NB4 (cell line): ENCODE data around the gene CRYBA2.

Experiments
- DNase-seq: peaks from one replicate; pipeline ENCODE4 v3.0.0; 2010; ENCODE audit warnings: low read depth
- H3K4me3 ChIP-seq: one replicate; pipeline ENCODE4 v1.5.1; 2011; ENCODE audit warnings: mild to moderate bottlenecking, low read depth, low read length, moderate library complexity
- MYC ChIP-seq: IDR thresholded peaks from 2 replicates; pipeline ENCODE4 v1.6.1; 2011; ENCODE audit warnings: low read depth, low read length
- POLR2A ChIP-seq: IDR thresholded peaks from 2 replicates; pipeline ENCODE4 v1.6.1; 2011; ENCODE audit warnings: mild to moderate bottlenecking; ENCODE audit not compliant: insufficient read length; ENCODE audit errors: extremely low read depth
- TF ChIP-seq, protein P1 (sequence below): IDR thresholded peaks from one replicate; pipeline ENCODE4 v1.5.1; 2012; ENCODE audit warnings: low read depth, low read length
- TF ChIP-seq, protein P2 (sequence below): IDR thresholded peaks from 2 replicates; pipeline ENCODE4 v1.6.1; 2011; ENCODE audit warnings: low read depth, low read length

CRYBA2 gene

DNA sequence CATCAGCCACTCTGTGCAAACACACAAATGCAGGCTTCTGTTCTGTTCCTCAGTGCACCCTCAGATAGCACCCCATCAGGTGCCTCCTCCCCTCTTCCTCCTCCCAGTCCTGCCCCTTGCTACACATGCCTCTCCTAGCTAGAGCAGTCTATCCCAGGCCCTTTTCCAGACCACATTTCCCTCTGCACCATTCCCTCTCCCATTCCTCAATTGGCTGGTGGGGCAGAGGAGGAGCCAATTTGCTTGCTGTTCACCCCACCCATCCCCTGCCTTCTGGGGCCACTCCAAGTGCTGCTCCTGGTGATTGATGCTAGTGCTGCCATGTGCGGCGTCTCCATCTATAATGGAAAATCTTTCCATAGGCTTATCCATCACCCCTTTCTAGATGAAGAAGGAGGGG lies 42.7 kb upstream of the CRYBA2 start:
- H3K4me3 ChIP-seq = no peak overlapping the region
- TF ChIP-seq, protein P1, sequence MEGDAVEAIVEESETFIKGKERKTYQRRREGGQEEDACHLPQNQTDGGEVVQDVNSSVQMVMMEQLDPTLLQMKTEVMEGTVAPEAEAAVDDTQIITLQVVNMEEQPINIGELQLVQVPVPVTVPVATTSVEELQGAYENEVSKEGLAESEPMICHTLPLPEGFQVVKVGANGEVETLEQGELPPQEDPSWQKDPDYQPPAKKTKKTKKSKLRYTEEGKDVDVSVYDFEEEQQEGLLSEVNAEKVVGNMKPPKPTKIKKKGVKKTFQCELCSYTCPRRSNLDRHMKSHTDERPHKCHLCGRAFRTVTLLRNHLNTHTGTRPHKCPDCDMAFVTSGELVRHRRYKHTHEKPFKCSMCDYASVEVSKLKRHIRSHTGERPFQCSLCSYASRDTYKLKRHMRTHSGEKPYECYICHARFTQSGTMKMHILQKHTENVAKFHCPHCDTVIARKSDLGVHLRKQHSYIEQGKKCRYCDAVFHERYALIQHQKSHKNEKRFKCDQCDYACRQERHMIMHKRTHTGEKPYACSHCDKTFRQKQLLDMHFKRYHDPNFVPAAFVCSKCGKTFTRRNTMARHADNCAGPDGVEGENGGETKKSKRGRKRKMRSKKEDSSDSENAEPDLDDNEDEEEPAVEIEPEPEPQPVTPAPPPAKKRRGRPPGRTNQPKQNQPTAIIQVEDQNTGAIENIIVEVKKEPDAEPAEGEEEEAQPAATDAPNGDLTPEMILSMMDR = no peak
- TF ChIP-seq, protein P2, sequence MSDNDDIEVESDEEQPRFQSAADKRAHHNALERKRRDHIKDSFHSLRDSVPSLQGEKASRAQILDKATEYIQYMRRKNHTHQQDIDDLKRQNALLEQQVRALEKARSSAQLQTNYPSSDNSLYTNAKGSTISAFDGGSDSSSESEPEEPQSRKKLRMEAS = no peak
- TF ChIP-seq POLR2A (no peak), MYC (no peak)
- DNase-seq = no peak

DNA sequence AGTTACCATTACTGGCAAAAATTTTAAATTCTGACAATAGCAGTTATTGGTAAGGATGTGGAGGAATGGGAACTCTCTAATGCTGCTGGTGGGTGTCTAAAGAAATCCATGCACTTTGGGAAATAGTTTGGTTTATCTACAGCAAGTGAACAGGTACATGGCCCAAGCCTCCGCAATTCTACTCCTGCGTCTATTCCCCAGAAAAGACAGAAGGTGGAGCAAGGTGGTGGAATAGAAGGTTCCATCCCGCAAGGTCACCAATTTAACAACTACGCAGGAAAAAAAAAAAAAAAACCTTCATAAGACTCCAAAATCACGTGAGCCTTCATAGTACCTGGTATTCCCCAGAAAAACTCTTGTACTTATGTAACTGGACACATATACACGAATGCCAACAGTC lies 41.6 kb upstream of the CRYBA2 start:
- no peak overlapping the region for H3K4me3 ChIP-seq
- DNase-seq = no peak
- TF ChIP-seq, protein P1 = no peak
- TF ChIP-seq MYC (no peak), POLR2A (no peak)
- TF ChIP-seq, protein P2 = no peak

DNA sequence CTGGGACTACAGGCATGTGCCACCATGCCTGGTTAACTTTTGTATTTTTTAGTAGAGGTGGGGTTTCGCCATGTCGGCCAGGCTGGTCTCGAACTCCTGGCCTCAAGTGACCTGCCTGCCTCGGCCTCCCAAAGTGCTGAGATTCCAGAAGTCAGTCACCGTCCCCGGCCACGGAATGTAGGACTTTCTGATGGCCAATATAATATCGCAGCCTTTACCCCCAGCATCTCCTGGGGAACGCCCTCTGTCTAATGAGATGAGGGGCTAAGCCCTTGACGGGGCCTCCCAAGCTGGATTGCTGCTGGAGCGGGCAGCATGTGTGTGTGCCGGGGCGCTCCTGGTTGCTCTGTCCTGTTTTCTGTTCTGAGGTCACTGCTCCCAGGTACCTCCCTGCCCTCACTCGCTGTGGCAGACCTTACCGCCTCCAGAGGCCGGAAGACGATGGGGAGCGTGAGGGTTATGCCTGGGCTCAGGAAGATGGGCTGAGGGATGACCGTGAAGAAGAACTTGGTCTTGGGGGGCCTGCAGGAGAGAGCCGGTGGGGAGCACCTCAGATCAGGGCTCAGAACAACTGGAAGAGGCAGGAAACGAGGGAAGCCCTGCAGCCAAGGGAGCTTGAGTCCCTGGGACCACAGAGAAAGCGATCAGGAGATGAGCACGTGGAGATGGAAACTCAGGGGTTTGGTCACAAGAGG lies 39.0 kb upstream of the CRYBA2 start:
- DNase-seq = no peak
- no peak overlapping the region for H3K4me3 ChIP-seq
- TF ChIP-seq, protein P2 = no peak
- TF ChIP-seq, protein P1 = no peak
- TF ChIP-seq POLR2A (no peak), MYC (no peak)

DNA sequence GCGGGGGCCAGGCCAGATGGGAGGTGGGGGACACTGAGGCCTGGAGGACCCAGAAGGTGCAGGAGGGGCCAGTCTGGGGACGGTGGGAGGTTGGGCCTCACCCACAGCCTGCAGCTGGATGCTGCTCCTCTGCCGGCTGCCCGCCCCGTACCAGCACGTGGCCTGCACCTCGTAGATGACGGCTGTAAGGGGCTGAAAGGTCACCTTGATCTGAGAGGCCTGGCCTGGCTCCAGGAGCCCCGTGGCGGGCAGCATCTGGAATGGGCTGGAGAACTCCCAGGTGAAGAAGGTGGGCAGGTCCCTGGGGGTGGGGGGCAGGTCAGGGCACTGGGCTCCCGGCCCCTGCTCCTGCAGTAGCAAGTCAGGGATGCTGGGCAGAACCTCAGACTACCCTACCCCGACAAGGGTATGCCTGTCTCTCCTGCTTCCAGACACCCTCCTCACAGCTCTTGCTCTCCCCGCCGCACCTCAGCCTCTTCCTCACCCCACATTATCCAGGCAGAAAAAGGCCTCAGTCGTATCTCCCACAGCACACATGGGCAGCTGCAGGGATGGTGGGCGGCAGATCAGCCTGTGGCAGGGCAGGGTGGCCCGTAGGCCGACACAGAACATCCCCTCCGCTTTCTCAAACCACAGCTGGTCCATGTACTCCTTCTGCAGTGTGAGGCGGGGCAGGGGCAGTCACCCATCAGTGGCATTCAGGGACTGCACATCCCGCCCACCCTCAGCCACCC lies 38.0 kb upstream of the CRYBA2 start:
- no peak for DNase-seq
- no peak for TF ChIP-seq MYC
- TF ChIP-seq POLR2A = no peak
- TF ChIP-seq, protein P2 = no peak
- TF ChIP-seq, protein P1 = no peak
- no peak overlapping the region for H3K4me3 ChIP-seq

DNA sequence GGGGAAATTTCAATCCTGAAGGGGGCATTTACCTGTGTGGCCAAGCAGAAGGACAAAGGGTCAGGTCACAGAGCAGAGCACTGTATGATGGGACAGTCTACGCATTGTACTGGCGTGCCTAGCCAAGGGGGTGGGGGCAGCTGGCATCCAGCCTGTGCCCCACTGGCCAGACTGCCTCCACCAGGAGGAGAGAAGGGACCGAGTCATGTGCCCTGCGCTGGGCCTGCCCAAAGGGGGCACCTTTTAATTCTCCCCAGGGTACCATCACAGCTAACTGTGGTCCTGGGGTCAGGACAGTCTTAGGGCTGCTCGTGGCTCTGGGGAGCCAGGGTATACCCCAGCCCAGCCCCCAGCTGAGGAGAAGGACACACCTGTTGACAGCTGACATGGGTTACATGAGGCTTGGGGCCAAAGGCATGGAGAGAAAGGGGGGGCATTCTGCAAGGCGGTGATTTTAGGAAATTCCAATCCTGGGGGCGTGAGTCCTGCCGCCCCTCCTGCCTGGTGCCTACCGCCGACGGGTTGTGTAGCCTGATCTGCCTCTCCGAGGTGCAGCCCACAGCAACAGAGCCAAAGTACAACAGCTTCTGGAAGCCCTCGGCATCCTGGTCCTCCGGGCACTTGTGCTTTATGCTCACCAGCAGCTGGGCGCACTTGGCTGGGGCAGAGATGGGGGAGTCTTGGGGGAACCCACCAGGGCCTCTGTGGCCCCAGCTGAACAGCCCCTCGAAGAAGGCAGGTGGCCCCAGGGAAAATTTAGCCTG lies 37.1 kb upstream of the CRYBA2 start:
- DNase-seq = no peak

More for the DNA sequence above, 37.1 kb upstream of the CRYBA2 start:
- H3K4me3 ChIP-seq = no peak overlapping the region
- TF ChIP-seq, protein P2 = no peak
- TF ChIP-seq MYC (no peak), POLR2A (no peak)
- TF ChIP-seq, protein P1 = no peak
